ENCODE measurements around the gene PPP6R3.

Gene PPP6R3

GRCh38 chr11:68570691-68571090 lies 110.1 kb downstream of the PPP6R3 start:
- no peak for DNase-seq

GRCh38 chr11:68574308-68574707 lies 113.8 kb downstream of the PPP6R3 start:
- DNase-seq, result no peak

GRCh38 chr11:68575025-68575665 lies 114.6 kb downstream of the PPP6R3 start:
- no peak for DNase-seq

GRCh38 chr11:68579455-68579854 lies 118.9 kb downstream of the PPP6R3 start:
- no peak for DNase-seq

- DNase-seq, result no peak
Measured at GRCh38 chr11:68581439-68581838, 120.9 kb downstream of the PPP6R3 start.

- no peak for DNase-seq
Measured at GRCh38 chr11:68581901-68582300, 121.3 kb downstream of the PPP6R3 start.

- no peak for DNase-seq
Measured at GRCh38 chr11:68582416-68583040, 122.0 kb downstream of the PPP6R3 start.

- DNase-seq, result no peak
Measured at GRCh38 chr11:68583041-68583446, 122.5 kb downstream of the PPP6R3 start.

- peak; percentile 48 for DNase-seq
Measured at GRCh38 chr11:68584097-68584496, 123.5 kb downstream of the PPP6R3 start.

GRCh38 chr11:68584991-68585524 lies 124.5 kb downstream of the PPP6R3 start:
- DNase-seq, result no peak

- DNase-seq, result no peak
Measured at GRCh38 chr11:68589547-68590216, 129.1 kb downstream of the PPP6R3 start.

- DNase-seq, result no peak
Measured at GRCh38 chr11:68591719-68592118, 131.2 kb downstream of the PPP6R3 start.

- DNase-seq, result no peak
Measured at GRCh38 chr11:68593441-68593840, 132.9 kb downstream of the PPP6R3 start.

GRCh38 chr11:68594123-68594522 lies 133.6 kb downstream of the PPP6R3 start:
- no peak for DNase-seq

- no peak for DNase-seq
Measured at GRCh38 chr11:68596231-68596630, 135.7 kb downstream of the PPP6R3 start.

- DNase-seq, result no peak
Measured at GRCh38 chr11:68598816-68599653, 138.5 kb downstream of the PPP6R3 start.

GRCh38 chr11:68601147-68601546 lies 140.6 kb downstream of the PPP6R3 start:
- DNase-seq, result no peak

GRCh38 chr11:68609761-68610160 lies 149.2 kb downstream of the PPP6R3 start:
- no peak for DNase-seq

GRCh38 chr11:68610452-68611116 lies 150.0 kb downstream of the PPP6R3 start:
- no peak for DNase-seq

- DNase-seq, result no peak
Measured at GRCh38 chr11:68615657-68616056, 155.1 kb downstream of the PPP6R3 start.

- no peak for DNase-seq
Measured at GRCh38 chr11:68617925-68618809, 157.6 kb downstream of the PPP6R3 start.

All from activated gamma-delta T cell treated with Interleukin-2 at 50 U/mL for 16 hours (primary cell).